Measurements from ENCODE around the gene COQ2.
"Not testable (repeated sequence)": the region's sequence is repeated elsewhere in the genome, so short reads cannot be mapped to it uniquely, and the experiment has no call there.

COQ2 gene, protein sequence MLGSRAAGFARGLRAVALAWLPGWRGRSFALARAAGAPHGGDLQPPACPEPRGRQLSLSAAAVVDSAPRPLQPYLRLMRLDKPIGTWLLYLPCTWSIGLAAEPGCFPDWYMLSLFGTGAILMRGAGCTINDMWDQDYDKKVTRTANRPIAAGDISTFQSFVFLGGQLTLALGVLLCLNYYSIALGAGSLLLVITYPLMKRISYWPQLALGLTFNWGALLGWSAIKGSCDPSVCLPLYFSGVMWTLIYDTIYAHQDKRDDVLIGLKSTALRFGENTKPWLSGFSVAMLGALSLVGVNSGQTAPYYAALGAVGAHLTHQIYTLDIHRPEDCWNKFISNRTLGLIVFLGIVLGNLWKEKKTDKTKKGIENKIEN

DNA sequence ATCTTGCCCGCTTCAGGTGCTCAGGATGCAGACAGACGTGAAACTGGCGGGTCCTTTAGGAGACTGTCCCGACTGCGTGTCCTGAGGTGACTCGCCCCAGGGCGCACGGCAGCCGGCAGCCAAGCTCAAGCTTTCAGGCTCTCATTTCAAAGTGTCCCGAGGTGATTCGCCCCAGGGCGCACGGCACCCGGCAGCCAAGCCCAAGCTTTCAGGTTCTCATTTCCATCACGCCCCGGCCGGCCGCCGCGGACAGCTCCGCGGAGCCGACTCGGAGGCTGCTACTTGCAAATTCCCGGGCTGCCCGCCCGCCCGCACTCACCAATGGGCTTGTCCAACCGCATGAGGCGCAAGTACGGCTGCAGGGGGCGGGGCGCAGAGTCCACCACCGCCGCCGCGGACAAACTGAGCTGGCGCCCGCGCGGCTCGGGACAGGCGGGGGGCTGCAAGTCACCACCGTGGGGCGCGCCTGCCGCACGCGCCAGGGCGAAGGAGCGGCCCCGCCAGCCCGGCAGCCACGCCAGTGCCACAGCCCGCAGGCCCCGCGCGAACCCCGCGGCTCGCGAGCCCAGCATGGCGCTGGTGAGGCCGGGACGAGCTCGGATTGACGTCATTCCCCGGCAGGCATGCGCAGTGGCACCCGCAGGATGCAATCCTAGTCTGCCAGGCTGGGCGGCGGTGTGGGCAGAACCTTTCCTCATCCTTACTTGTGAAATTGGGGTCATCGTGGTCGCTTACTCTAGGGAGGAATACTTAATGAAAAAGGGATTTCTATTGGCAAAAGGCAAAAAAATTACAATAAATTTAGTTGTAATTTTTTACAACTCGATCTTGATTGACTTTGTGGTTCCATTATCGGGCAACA, at the start of gene COQ2:
COQ2 (minus strand) TSS at position 606 of the 862 bp plus-strand sequence; CDS start at position 572, 34 bp downstream.
- Mint-ChIP-seq H3K4me3 (peak within 1 kb of the TSS; percentile 87), H3K9me3 (no peaks in the 10 kb centered on the region), H3K36me3 (ENCODE audit: low read depth) (peaks cover 7% of the 10 kb centered on the region), H3K27ac (peak within 1 kb of the TSS; percentile 94), H3K27me3 (ENCODE audit: low read depth) (peaks cover 6% of the 10 kb centered on the region), H3K4me1 (ENCODE audit: low read depth) (peaks cover 37% of the 10 kb centered on the region)
- DNase-seq (ENCODE audit: low spot score), result peak; percentile 93

DNA sequence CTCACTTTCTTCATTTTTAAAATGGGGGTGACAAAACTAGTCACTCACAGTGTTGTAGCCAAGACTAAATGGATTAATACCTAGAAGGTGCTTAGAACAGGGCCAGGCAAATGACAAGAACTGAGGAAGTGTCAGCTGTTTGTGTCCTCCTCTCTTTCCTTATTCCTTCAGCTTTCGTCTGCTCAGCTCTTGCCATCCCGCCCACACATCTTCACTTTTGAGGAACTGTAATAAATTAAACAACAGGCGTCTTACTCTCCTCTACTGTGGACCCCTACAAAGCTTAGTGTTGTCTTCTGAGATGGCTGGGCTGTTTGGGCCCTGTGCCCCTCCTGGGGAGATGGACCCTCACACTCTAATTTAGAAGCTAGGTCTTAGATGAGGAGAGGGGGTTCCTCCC, 47.4 kb upstream of the COQ2 start:
- Mint-ChIP-seq H3K27me3 (ENCODE audit: low read depth) (peaks cover 30% of the 10 kb centered on the region), H3K36me3 (ENCODE audit: low read depth) (peaks cover 5% of the 10 kb centered on the region), H3K27ac (no peak overlapping the region), H3K9me3 (no peaks in the 10 kb centered on the region), H3K4me3 (no peak overlapping the region), H3K4me1 (ENCODE audit: low read depth) (peaks cover 23% of the 10 kb centered on the region)
- no peak for DNase-seq (ENCODE audit: low spot score)

DNA sequence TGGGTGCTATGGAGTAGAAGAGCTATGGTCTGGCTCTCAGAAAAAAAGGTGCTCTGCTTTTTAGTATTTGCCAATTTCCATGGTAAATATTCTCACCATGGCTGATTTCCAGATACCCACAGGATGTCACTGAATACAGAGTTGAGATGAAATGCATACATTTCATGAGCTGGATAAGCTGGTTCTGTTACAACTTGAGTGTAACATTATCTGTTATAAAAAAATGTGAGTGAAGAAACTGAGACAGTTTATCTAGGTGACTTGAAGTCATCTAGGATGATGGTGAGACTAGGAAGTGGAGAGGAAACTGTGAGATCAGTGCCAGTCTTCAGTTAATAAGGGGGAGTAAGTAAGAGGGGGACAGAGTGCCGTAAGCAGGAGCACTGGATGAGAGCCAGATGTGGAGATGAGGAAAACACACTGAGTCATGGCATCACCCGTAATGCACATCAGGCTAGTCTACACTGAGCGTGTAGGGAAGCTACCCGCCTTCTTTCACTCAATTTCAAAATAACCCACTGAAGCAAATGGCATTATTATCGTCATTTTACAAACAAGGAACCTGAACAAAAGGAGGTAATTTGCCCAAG, 45.0 kb upstream of the COQ2 start:
- Mint-ChIP-seq H3K27me3 (ENCODE audit: low read depth) (peaks cover 14% of the 10 kb centered on the region), H3K4me3 (no peak overlapping the region), H3K9me3 (no peaks in the 10 kb centered on the region), H3K4me1 (ENCODE audit: low read depth) (peaks cover 17% of the 10 kb centered on the region), H3K27ac (no peak overlapping the region), H3K36me3 (ENCODE audit: low read depth) (peaks cover 5% of the 10 kb centered on the region)
- no peak for DNase-seq (ENCODE audit: low spot score)

DNA sequence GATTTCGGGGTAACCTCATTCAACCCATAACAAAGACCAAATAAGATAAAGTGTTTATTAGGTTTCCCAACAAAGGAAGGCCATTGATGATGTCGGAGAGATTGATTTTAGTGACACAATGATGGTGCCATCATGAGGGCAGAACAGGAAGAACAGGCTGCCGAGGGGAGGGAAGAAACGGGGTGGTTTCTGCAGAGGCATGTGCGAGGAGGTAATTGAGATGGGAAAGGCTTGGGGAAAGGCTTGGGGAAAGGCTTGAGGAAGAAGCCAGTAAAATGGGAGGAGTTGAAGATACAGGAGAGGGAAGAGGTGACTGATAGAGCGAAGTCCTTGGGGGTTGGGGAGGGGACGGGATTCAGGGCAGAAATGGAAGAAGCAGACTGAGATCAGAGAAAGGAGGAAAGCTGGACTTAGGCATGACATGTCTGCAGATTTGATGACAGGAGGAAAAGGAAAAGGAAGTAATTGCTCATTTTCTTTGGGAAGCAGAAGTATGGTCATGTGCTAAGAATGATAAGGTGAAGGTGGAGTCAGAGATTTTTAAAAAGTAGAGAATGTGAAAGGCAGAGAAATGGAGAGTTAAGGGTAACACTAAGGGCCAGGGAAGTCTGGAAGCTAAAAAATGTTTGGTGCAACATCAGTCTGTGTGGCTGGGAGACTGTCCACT, 44.1 kb upstream of the COQ2 start:
- peaks cover 5% of the 10 kb centered on the region for H3K36me3 Mint-ChIP-seq (ENCODE audit: low read depth)
- H3K4me3 Mint-ChIP-seq, result no peak overlapping the region
- H3K9me3 Mint-ChIP-seq, result no peaks in the 10 kb centered on the region
- H3K4me1 Mint-ChIP-seq (ENCODE audit: low read depth), result peaks cover 9% of the 10 kb centered on the region
- H3K27me3 Mint-ChIP-seq (ENCODE audit: low read depth), result peaks cover 8% of the 10 kb centered on the region
- DNase-seq (ENCODE audit: low spot score), result no peak
- no peak overlapping the region for H3K27ac Mint-ChIP-seq

DNA sequence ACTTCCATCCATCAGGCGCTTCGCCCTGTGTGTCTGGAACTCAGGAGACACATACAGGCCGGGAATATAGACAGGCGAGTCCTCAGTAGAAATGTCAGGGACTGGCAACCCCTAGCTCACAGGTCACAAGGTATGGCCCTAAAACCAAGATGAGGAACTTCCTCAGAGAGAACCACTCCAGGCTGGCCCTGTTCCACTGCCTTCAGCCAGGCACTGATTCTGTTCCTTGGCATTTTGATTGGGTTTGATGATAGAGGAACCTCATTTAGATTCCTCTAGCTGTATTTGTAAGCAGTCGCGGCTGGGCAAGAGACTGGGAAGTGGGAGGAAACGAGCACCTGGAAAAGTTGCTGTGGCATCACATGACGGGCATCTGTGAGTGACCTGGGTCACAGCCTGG, 41.9 kb upstream of the COQ2 start:
- DNase-seq (ENCODE audit: low spot score), result no peak
- Mint-ChIP-seq H3K4me1 (ENCODE audit: low read depth) (peaks cover 5% of the 10 kb centered on the region), H3K4me3 (no peak overlapping the region), H3K27me3 (ENCODE audit: low read depth) (peaks cover 6% of the 10 kb centered on the region), H3K9me3 (no peaks in the 10 kb centered on the region), H3K36me3 (ENCODE audit: low read depth) (peaks cover 3% of the 10 kb centered on the region), H3K27ac (no peak overlapping the region)

DNA sequence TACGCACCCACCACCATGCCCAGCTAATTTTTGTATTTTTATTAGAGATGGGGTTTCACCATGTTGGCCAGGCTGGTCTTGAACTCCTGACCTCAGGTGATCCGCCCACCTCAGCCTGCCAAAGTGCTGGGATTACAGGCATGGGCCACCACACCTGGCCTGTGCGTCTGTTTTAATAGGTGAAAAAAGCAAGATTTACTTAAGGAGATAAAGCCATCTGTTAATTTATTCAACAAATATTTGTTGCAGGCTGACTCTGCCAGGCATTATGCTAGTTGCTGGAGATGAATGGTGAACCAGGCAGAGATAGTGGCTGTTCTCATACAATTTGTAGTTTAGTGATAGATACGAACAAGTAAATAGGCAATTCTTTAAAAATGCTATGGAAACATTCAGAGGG, 40.7 kb upstream of the COQ2 start:
- H3K9me3 Mint-ChIP-seq; H3K4me1 Mint-ChIP-seq (ENCODE audit: low read depth); H3K27ac Mint-ChIP-seq; H3K27me3 Mint-ChIP-seq (ENCODE audit: low read depth); H3K4me3 Mint-ChIP-seq; H3K36me3 Mint-ChIP-seq (ENCODE audit: low read depth); DNase-seq (ENCODE audit: low spot score): not testable (repeated sequence)

DNA sequence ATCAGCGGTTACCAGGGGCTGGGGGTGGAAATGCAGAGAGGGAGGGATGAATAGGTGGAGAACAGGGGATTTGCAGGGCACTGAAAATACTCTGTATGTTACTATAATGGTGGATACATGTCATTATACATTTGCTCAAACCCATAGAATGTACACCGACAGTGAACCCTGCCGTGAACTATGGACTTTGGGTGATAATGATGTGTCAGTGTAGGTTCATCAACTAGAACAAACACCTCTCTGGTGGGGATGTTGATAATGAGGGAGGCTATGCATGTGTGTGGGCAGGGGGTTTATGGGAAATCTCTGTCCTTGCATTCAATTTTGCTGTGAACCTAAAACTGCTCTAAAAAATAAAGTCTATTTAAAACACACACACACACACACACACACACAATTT, 38.5 kb upstream of the COQ2 start:
- peaks cover 12% of the 10 kb centered on the region for H3K36me3 Mint-ChIP-seq (ENCODE audit: low read depth)

DNA sequence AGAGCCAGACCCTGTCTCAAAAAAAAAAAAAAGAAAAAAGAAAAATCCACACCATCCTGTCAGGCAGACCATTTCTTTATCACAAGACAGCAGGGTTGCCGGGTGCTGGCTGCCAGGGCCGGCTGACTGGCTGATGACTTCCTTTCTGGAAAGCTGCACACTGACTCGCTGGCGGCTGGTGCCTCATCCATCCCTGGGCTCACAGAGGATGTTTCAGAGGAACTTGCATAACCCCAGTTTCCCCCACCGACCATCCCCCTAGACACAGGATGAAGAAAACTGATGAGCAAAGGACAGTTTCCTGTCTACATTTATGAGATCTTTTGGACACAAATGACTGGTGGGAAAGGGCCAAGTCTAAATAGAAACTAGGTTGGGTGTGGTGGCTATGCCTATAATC, 36.0 kb upstream of the COQ2 start:
- Mint-ChIP-seq H3K9me3 (no peaks in the 10 kb centered on the region), H3K4me1 (ENCODE audit: low read depth) (peaks cover 7% of the 10 kb centered on the region), H3K27ac (peak overlapping the region; percentile 14), H3K36me3 (ENCODE audit: low read depth) (peaks cover 25% of the 10 kb centered on the region), H3K4me3 (no peak overlapping the region), H3K27me3 (ENCODE audit: low read depth) (peaks cover 6% of the 10 kb centered on the region)
- peak; percentile 34 for DNase-seq (ENCODE audit: low spot score)

More for the DNA sequence above, 38.5 kb upstream of the COQ2 start:
- Mint-ChIP-seq H3K4me3 (no peak overlapping the region), H3K9me3 (no peaks in the 10 kb centered on the region), H3K27me3 (ENCODE audit: low read depth) (peaks cover 6% of the 10 kb centered on the region), H3K4me1 (ENCODE audit: low read depth) (peaks cover 7% of the 10 kb centered on the region), H3K27ac (no peak overlapping the region)
- DNase-seq (ENCODE audit: low spot score), result no peak

DNA sequence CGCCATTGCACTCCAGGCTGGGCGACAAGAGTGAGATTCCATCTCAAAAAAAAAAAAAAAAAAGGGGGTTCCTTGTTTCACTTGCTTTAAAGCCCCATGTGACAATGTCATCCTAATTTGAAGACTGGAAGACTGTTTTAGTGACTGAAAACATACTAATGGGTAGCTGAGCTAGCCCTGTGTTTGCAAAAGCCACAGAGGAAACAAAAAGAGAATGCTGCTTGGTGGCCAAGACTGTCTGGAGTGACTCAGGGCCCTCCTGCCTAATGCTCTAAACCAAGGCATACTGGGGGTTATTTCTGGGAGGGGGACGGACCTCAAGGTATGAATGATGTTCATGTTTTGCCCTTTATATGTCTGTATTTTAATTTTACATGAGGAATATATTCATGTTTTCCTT, 34.1 kb upstream of the COQ2 start:
- Mint-ChIP-seq H3K4me3 (no peak overlapping the region), H3K27me3 (ENCODE audit: low read depth) (peaks cover 6% of the 10 kb centered on the region), H3K36me3 (ENCODE audit: low read depth) (peaks cover 25% of the 10 kb centered on the region), H3K9me3 (no peaks in the 10 kb centered on the region), H3K4me1 (ENCODE audit: low read depth) (peaks cover 7% of the 10 kb centered on the region), H3K27ac (no peak overlapping the region)
- no peak for DNase-seq (ENCODE audit: low spot score)

DNA sequence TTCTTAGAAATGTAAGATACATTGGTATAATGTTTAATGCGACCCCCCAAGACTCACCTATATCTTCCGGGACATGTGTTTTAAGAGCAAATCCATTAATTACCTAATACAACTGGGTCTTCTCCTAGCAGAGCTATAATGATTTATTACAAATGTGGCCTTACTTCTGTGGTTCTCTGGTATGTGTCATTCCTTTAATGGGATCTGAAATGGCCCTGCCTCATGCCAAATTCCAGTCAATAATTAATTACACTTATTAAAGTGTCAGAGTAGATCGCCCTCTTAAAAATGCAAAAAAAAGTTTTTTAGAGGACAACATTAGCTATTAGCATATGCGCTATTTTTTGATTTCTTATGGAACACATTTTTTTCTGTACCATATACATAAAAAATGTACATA, 33.1 kb upstream of the COQ2 start:
- no peak for DNase-seq (ENCODE audit: low spot score)
- peaks cover 4% of the 10 kb centered on the region for H3K27me3 Mint-ChIP-seq (ENCODE audit: low read depth)
- H3K27ac Mint-ChIP-seq, result no peak overlapping the region
- H3K4me3 Mint-ChIP-seq, result no peak overlapping the region
- peaks cover 25% of the 10 kb centered on the region for H3K36me3 Mint-ChIP-seq (ENCODE audit: low read depth)
- H3K9me3 Mint-ChIP-seq, result no peaks in the 10 kb centered on the region
- peaks cover 7% of the 10 kb centered on the region for H3K4me1 Mint-ChIP-seq (ENCODE audit: low read depth)

DNA sequence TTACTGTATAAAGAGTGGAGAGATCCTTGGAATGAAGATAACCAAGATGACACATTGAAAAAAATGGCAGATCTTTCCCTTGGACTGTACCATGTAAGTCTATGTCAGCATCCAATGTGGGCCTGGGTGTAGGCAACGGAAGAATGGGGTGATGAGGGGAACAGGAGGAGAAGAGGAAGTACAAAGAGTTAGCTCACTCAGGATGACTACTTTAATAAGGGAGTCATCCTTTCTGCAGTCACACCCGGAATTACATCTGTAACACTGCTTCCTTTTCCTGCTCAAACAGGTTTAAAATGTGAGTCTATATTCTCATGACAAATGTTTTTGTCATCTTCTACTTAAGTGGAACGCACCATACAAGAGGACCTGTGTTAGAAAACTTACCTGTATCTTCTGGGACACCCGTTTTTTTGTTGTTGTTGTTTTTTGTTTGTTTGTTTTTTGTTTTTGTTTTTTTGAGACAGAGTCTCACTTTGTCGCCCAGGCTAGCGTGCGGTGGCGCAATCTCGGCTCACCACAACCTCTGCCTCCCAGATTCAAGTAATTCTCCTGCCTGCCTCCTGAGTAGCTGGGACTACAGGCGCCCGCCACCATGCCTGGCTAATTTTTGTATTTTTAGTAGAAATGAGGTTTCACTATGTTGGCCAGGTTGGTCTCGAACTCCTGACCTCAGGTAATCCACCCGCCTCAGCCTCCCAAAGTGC, 32.0 kb upstream of the COQ2 start:
- Mint-ChIP-seq H3K9me3 (no peaks in the 10 kb centered on the region), H3K4me1 (ENCODE audit: low read depth) (peaks cover 7% of the 10 kb centered on the region), H3K27ac (no peak overlapping the region), H3K27me3 (ENCODE audit: low read depth) (no peaks in the 10 kb centered on the region), H3K36me3 (ENCODE audit: low read depth) (peaks cover 26% of the 10 kb centered on the region), H3K4me3 (no peak overlapping the region)
- DNase-seq (ENCODE audit: low spot score), result no peak

DNA sequence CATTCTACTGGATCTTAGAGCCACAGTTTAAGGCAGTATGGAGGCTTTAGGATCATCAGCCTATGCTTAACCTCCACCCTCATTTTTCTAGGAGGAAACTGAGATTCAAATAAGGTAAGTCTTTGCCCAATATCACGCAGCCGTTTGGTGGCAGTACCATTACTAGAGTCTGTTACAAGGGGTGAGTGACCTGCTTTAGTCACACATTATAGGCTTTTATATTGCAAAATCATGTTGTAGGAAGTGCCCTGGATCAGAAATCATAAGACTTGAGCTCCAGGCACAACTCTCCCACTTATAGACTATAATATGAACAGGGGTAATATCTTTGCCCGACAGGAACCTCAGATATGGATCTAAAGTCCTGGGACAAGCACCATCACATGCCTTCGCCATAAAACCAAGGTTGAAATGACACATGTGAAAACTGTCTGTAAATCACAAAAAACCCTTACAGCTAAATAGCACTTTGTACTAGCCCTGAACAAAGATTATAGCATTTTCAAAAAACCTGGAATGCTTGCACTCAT, 30.8 kb upstream of the COQ2 start:
- H3K4me1 Mint-ChIP-seq (ENCODE audit: low read depth), result peaks cover 2% of the 10 kb centered on the region
- no peak overlapping the region for H3K27ac Mint-ChIP-seq
- no peak overlapping the region for H3K4me3 Mint-ChIP-seq
- peaks cover 25% of the 10 kb centered on the region for H3K36me3 Mint-ChIP-seq (ENCODE audit: low read depth)
- H3K27me3 Mint-ChIP-seq (ENCODE audit: low read depth), result no peaks in the 10 kb centered on the region
- no peak for DNase-seq (ENCODE audit: low spot score)
- H3K9me3 Mint-ChIP-seq, result no peaks in the 10 kb centered on the region

DNA sequence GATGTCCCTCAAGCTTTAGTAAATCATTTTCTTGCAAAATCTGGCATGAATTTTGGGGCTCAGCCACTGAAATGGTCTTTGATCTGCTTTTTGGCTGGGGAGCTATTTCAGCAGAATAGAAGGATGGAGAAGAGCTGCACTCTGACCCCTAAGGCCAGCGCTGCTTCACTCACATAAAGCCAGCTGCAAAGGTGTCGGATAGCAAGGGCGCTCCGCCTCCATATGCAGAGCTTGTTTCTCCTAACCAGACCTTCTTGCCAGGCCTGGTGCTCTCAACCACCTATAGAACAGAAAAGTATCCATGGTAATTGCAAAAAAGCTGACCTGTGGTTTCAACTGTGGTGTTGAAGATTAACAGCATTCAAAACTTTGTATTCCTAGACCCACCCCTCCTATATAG, 24.1 kb upstream of the COQ2 start:
- Mint-ChIP-seq H3K36me3 (ENCODE audit: low read depth) (peaks cover 15% of the 10 kb centered on the region), H3K27ac (no peak overlapping the region), H3K4me3 (no peak overlapping the region), H3K27me3 (ENCODE audit: low read depth) (no peaks in the 10 kb centered on the region), H3K4me1 (ENCODE audit: low read depth) (no peaks in the 10 kb centered on the region), H3K9me3 (no peaks in the 10 kb centered on the region)
- no peak for DNase-seq (ENCODE audit: low spot score)

Measured in T-helper 2 cell treated with Interferon-gamma antibody and Interleukin-4, amounts not matched to agents 5 μg/mL and 100 μg/mL, for 36 hours (primary cell).